Endothelial cell of umbilical vein (primary cell): ENCODE results near the gene ACOX1. TPM values are rescaled to one million over a fixed set of nuclear protein-coding genes. Genes with fewer than 3 reads are reported as not detected.

Experiments used
- BruUV-seq: library from RNA; stranded (reverse); fragments of 400-500 nt; replicated peaks from 2 replicates; lab custom pipeline; 2021; lab: Mats Ljungman, UMichigan
- CTCF ChIA-PET: fragments of 300-600, 350-600 bp; sonication (Branson Sonifier 250); formaldehyde crosslinking; loops from one replicate; lab custom pipeline; 2021; ENCODE audit warnings: antibody characterized with exemption, inconsistent platforms; lab: Charles Lee
- POLR2A ChIA-PET: fragments of 300-600, 350-600 bp; sonication (Branson Sonifier 250); formaldehyde crosslinking; loops from one replicate; lab custom pipeline; 2021; ENCODE audit warnings: antibody characterized with exemption, inconsistent platforms; lab: Charles Lee
- DNase-seq: peaks from one replicate; pipeline ENCODE4 v3.0.0-alpha.2; 2011; ENCODE audit warnings: low read depth, low spot score
- FAIRE-seq: peaks from 2 replicates; lab custom pipeline; 2011; peaks lifted over from hg19 to GRCh38; lab: Jason Lieb, UNC
- H2AFZ ChIP-seq: 2 replicates; pipeline ENCODE4 v1.6.0; 2012; ENCODE audit warnings: low read depth, low read length, control low read depth, inconsistent platforms
- H3K27ac ChIP-seq: 2 replicates; pipeline ENCODE4 v1.5.1; 2011; ENCODE audit warnings: low read depth, mild to moderate bottlenecking, control low read depth, low read length, moderate library complexity; ENCODE audit not compliant: insufficient read depth
- H3K27me3 ChIP-seq, 2 experiments: 2 replicates each; pipeline versions ENCODE4 v1.6.0 to v1.6.1; 2011; ENCODE audit warnings: low read length in 2 of 2, mixed read lengths in 1 of 2; ENCODE audit not compliant: control insufficient read depth in 2 of 2, insufficient read depth in 2 of 2
- H3K36me3 ChIP-seq, 2 experiments: 2 replicates in 1 of 2; 3 replicates in 1 of 2; pipeline ENCODE4 v1.5.1; 2011; ENCODE audit warnings: low read length in 2 of 2, mild to moderate bottlenecking in 1 of 2, moderate library complexity in 1 of 2; ENCODE audit not compliant: control insufficient read depth in 2 of 2, insufficient read depth in 2 of 2; ENCODE audit errors: extremely low read depth in 1 of 2
- H3K4me1 ChIP-seq: 3 replicates; pipeline ENCODE4 v1.5.1; 2011; ENCODE audit warnings: mild to moderate bottlenecking, low read length; ENCODE audit not compliant: control insufficient read depth, insufficient read depth; ENCODE audit errors: extremely low read depth
- H3K4me2 ChIP-seq: 2 replicates; pipeline ENCODE4 v1.6.1; 2011; ENCODE audit warnings: low read length, control low read depth, mixed read lengths; ENCODE audit not compliant: insufficient read depth
- H3K4me3 ChIP-seq, 3 experiments: fragments of 200-600 bp in 1 of 3; sonication (generic), shearing (Covaris generic) in 1 of 3; replicated peaks in 1 of 3; 2 replicates each; pipeline ENCODE4 v1.5.1; 2011 to 2016; ENCODE audit warnings: control low read depth in 3 of 3, low read length in 3 of 3, mild to moderate bottlenecking in 2 of 3, inconsistent platforms in 1 of 3, low read depth in 1 of 3, moderate library complexity in 1 of 3; ENCODE audit not compliant: insufficient read depth in 1 of 3
- H3K79me2 ChIP-seq: 2 replicates; pipeline ENCODE4 v1.6.0; 2012; ENCODE audit warnings: low read length, inconsistent platforms; ENCODE audit not compliant: control insufficient read depth, insufficient read depth
- H3K9ac ChIP-seq: replicated peaks from 2 replicates; pipeline ENCODE3; 2011; ENCODE audit warnings: low read length, control low read depth; ENCODE audit not compliant: insufficient read depth; ENCODE audit errors: extremely low read depth
- H3K9me1 ChIP-seq: replicated peaks from 3 replicates; pipeline ENCODE4 v1.6.0; 2011; ENCODE audit warnings: mild to moderate bottlenecking, low read length; ENCODE audit not compliant: control insufficient read depth, insufficient read depth; ENCODE audit errors: extremely low read depth
- H3K9me3 ChIP-seq: replicated peaks from 2 replicates; pipeline ENCODE4 v1.5.1; 2012; ENCODE audit warnings: low read length, inconsistent platforms; ENCODE audit not compliant: control insufficient read depth, insufficient read depth
- H4K20me1 ChIP-seq: replicated peaks from 2 replicates; pipeline ENCODE3; 2011; ENCODE audit warnings: mild to moderate bottlenecking, low read length; ENCODE audit not compliant: control insufficient read depth, insufficient read depth; ENCODE audit errors: extremely low read depth
- CTCF ChIP-seq, 2 donors: IDR thresholded peaks; 1 replicate in 1 of 2; 2 replicates in 1 of 2; pipeline ENCODE4 v1.5.1; 2011; ENCODE audit warnings: low read length in 2 of 2, mild to moderate bottlenecking in 2 of 2, moderate library complexity in 2 of 2, control low read depth in 1 of 2, inconsistent platforms in 1 of 2, low read depth in 1 of 2; ENCODE audit not compliant: insufficient read depth in 1 of 2; ENCODE audit errors: extremely low read depth in 1 of 2
- EZH2 ChIP-seq: IDR thresholded peaks from 2 replicates; pipeline ENCODE4 v1.6.1; 2012; ENCODE audit warnings: borderline replicate concordance, low read depth, mild to moderate bottlenecking, moderate library complexity, low read length, inconsistent platforms; ENCODE audit not compliant: severe bottlenecking
- FOS ChIP-seq: IDR thresholded peaks from 2 replicates; pipeline ENCODE4 v1.6.1; 2011; ENCODE audit warnings: mild to moderate bottlenecking, low read length, moderate library complexity, borderline replicate concordance; ENCODE audit not compliant: insufficient read depth
- GATA2 ChIP-seq: IDR thresholded peaks from 2 replicates; pipeline ENCODE4 v1.7.0; 2011; ENCODE audit warnings: low read depth, mild to moderate bottlenecking, moderate library complexity, mixed read lengths, low read length; ENCODE audit not compliant: insufficient read length, insufficient read depth
- JUN ChIP-seq: IDR thresholded peaks from 2 replicates; pipeline ENCODE4 v1.6.1; 2011; ENCODE audit warnings: borderline replicate concordance, low read depth; ENCODE audit not compliant: insufficient read length, insufficient read depth
- MYC ChIP-seq: IDR thresholded peaks from one replicate; pipeline ENCODE4 v1.6.1; 2011; ENCODE audit warnings: mild to moderate bottlenecking, low read depth, low read length
- POLR2A ChIP-seq: IDR thresholded peaks from 2 replicates; pipeline ENCODE4 v1.6.1; 2012; ENCODE audit warnings: low read depth, mild to moderate bottlenecking, control low read depth, low read length
- POLR2AphosphoS5 ChIP-seq: IDR thresholded peaks from 2 replicates; pipeline ENCODE4 v1.6.1; 2012; ENCODE audit warnings: low read depth, mild to moderate bottlenecking, control low read depth, low read length, moderate library complexity; ENCODE audit not compliant: insufficient read depth
- dilution Hi-C: fragments of 300-500 bp; cut with MboI; formaldehyde crosslinking; loops from one replicate; pipeline ENCODE4 v1.15.0; 2019; ENCODE audit warnings: low sequenced_read_pairs; ENCODE audit not compliant: extremely low pct_ligation_motif_present
- intact Hi-C: fragments of 100-400 bp; cut with micrococcal nuclease; formaldehyde crosslinking; loops from one replicate; pipeline ENCODE4 v1.10.0; 2022
- polyA plus RNA-seq, 4 experiments: library from polyadenylated mRNA; depleted of rRNA in 3 of 4; stranded (reverse) in 3 of 4; unstranded in 1 of 4; fragments of >200 nt; gene quantifications; 2 replicates each; pipeline versions ENCODE4 v1.2.1 to v1.2.3, GENCODE V29; 2011 to 2012; ENCODE audit warnings: missing spikeins in 1 of 4
- total RNA-seq: library from RNA; stranded (reverse); gene quantifications from 2 replicates; pipeline ENCODE4 v1.2.3, GENCODE V29; 2021
- TF ChIP-seq, protein P1 (sequence below): IDR thresholded peaks from 2 replicates; pipeline ENCODE4 v1.6.1; 2011; ENCODE audit not compliant: insufficient read depth, insufficient read length

ACOX1 gene
- total and polyA plus RNA-seq, 2 donors (not counting 3 experiments of a cell fraction or from before 2014, with no cell fraction given) = 17.9 to 45.1 TPM

- H3K9me1 ChIP-seq = no peaks in the 10 kb centered on the region
- no TSS peak for BruUV-seq
- ChIA-PET POLR2A (no interaction called here), CTCF (interaction anchor here (0.7 to 5.8 kb wide), 9 partner anchors 8 to 251 kb away, joined by 3 to 95 read pairs (median 3); partner anchors contain the start of genes MRPL38 and TRIM65)
- no peak for DNase-seq
- intact Hi-C loops (loop anchor here (1.0 to 10.0 kb wide), 3 partner anchors 64 to 230 kb away; partner anchors contain the start of gene FBF1), dilution Hi-C loops (no loop called here)
- H3K4me1 ChIP-seq = no peaks in the 10 kb centered on the region
- peaks cover 0 to 2% of the 10 kb centered on the region in 2 experiments for H3K36me3 ChIP-seq
- H2AFZ ChIP-seq = no peak overlapping the region
- FAIRE-seq = no peak
- TF ChIP-seq MYC (no peak), JUN (no peak), FOS (no peak)
- TF ChIP-seq, protein P1, sequence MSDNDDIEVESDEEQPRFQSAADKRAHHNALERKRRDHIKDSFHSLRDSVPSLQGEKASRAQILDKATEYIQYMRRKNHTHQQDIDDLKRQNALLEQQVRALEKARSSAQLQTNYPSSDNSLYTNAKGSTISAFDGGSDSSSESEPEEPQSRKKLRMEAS = no peak
- H3K27me3 ChIP-seq = no peaks in the 10 kb centered on the region
- H3K4me3 ChIP-seq = no peak overlapping the region
- H3K27ac ChIP-seq = no peak overlapping the region
- H3K9ac ChIP-seq = no peak overlapping the region
- no peaks in the 10 kb centered on the region for H3K9me3 ChIP-seq
- no peak overlapping the region for H3K4me2 ChIP-seq
- no peaks in the 10 kb centered on the region for H3K79me2 ChIP-seq
- H4K20me1 ChIP-seq = no peaks in the 10 kb centered on the region
Observed at GRCh38 chr17:76004750-76005262, 25.8 kb upstream of the ACOX1 start.

DNA sequence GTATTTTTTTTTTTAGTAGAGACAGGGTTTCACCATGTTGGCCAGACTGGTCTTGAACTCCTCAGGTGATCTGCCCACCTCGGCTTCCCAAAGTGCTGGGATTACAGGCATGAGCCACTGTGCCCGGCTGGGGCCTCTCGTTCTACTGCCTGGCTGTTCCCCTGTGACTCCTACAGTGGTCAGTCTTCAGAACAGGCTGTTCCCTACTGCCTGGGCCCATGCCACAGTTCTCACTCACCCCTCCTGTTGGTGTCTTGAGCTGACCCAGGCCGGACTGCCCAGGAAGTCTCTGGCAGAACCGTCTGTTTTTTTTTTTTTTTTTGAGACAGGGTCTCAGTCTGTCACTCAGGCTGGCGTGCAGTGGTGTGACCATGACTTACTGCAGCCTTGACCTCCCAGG is 24.9 kb upstream of the ACOX1 start:
- BruUV-seq = no TSS peak
- no peak for DNase-seq
- H3K4me3 ChIP-seq = no peak overlapping the region
- FAIRE-seq = no peak
- dilution Hi-C loops (no loop called here), intact Hi-C loops (loop anchor here (10.0 kb wide), 1 partner anchor 229 kb away; a partner anchor contains a TSS)
- H3K9me3 ChIP-seq = no peaks in the 10 kb centered on the region
- no peaks in the 10 kb centered on the region for H3K79me2 ChIP-seq
- no peaks in the 10 kb centered on the region for H3K9me1 ChIP-seq
- ChIA-PET POLR2A (no interaction called here), CTCF (interaction anchor here (0.7 to 5.8 kb wide), 5 partner anchors 9 to 108 kb away, joined by 3 to 95 read pairs (median 7); partner anchors contain the start of genes MRPL38 and TRIM65)
- H3K27ac ChIP-seq = no peak overlapping the region
- no peak overlapping the region for H3K9ac ChIP-seq
- H3K4me2 ChIP-seq = no peak overlapping the region
- no peaks in the 10 kb centered on the region for H3K27me3 ChIP-seq
- H4K20me1 ChIP-seq = no peaks in the 10 kb centered on the region
- no peaks in the 10 kb centered on the region for H3K4me1 ChIP-seq
- no peak overlapping the region for H2AFZ ChIP-seq
- TF ChIP-seq CTCF (IDR thresholded peaks at IDR 0.05; ENCODE audit: extremely low read depth in 1 of 2, insufficient read depth in 1 of 2, low read depth in 1 of 2, low read length in 2 of 2) (no peak), POLR2AphosphoS5 (no peak), JUN (no peak), EZH2 (no peak), GATA2 (no peak), FOS (no peak), MYC (no peak), POLR2A (no peak)
- TF ChIP-seq, protein P1 = no peak
- H3K36me3 ChIP-seq = peaks cover 0 to 2% of the 10 kb centered on the region in 2 experiments
